DMS153 treated with DMSO at 0.1 percent for 48 hours (cell line): Measurements from ENCODE around the gene NDUFAF3.

Experiments used
- DNase-seq: peaks from one replicate; lab custom pipeline; 2025; ENCODE audit not compliant: unreplicated experiment; lab: John Stamatoyannopoulos, UW

The NDUFAF3 gene

GRCh38 chr3:49053543-49053942, 31.6 kb downstream of the NDUFAF3 start:
- DNase-seq = no peak

- no peak for DNase-seq
These were observed 32.5 kb downstream of the NDUFAF3 start for GRCh38 chr3:49054344-49054862.

DNA sequence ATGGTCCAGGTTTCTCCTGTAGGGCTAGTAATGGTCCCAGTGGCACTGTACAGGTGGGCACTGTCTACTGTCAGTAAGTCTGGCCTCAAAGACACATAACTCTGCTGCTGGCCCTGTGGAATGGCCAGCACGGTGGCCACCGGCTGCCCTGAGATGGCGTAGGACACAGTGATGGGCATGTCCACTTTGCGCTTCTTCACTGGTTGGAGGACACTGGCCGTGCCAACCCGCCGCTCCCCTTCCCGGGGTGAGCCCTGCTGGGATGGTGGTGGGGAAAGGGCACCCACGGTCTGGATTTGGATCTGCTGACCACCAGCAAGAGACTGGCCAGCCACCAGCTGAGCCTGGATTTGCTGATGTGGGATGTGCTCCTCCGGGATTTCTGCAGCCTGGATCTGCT, 35.3 kb downstream of the NDUFAF3 start:
- no peak for DNase-seq

DNA sequence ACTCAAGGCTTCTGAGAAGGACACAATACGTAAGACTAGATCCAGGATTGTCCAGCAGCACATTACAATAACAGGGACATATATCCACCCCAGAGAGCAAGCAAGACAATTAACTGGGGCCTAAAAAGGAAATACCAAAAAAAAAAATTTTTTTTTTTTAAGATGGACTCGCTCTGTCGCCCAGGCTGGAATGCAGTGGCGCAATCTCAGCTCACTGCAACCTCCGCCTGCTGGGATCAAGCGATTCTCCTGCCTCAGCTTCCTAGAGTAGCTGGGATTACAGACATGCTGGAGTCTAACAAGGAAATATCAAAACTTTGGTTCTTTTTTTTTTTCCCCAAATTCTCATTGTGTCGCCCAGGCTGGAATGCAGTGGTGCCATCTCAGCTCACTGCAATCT, 36.1 kb downstream of the NDUFAF3 start:
- no peak for DNase-seq
